ENCODE results near the gene IL9. TPM values are rescaled to one million over a fixed set of nuclear protein-coding genes. Genes with fewer than 3 reads are reported as not detected.

Gene IL9
- total and polyA plus RNA-seq, 11 donors, result not detected

- no peak for DNase-seq
- intact Hi-C loops (cut with DNase I), result loop anchor here in 6 of 10 donors (10.0 kb wide), 4 partner anchors 184 to 894 kb away; no protein-coding TSS in a partner anchor
- H3K27me3 ChIP-seq, result peaks cover 0 to 42% (median 4%) of the 10 kb centered on the region in 9 donors
- peak overlapping the region in 1 of 12 donors; percentile 14 for H3K27ac ChIP-seq
- ATAC-seq, result no peak
- H3K4me3 ChIP-seq, result no peak overlapping the region
- peaks cover 0 to 4% (median 0%) of the 10 kb centered on the region in 12 donors for H3K4me1 ChIP-seq
- TF ChIP-seq CTCF (IDR thresholded peaks at IDR 0.05) (no peak), POLR2A (IDR thresholded peaks at IDR 0.05) (no peak)
- H3K9me3 ChIP-seq, result no peaks in the 10 kb centered on the region
- H3K36me3 ChIP-seq, result no peaks in the 10 kb centered on the region
- 59 to 83% (median 69%) methylated on average over 2 to 4 of the region's 4 CpGs for WGBS, 4 donors
These were observed 14.4 kb downstream of the IL9 start for GRCh38 chr5:135881244-135881643.

GRCh38 chr5:135880801-135881200 is 14.8 kb downstream of the IL9 start:
- Histone ChIP-seq H3K4me1 (peaks cover 0 to 4% (median 0%) of the 10 kb centered on the region in 12 donors), H3K27me3 (peaks cover 0 to 42% (median 4%) of the 10 kb centered on the region in 9 donors), H3K27ac (peak overlapping the region in 1 of 12 donors; percentile 14), H3K4me3 (no peak overlapping the region), H3K36me3 (no peaks in the 10 kb centered on the region), H3K9me3 (no peaks in the 10 kb centered on the region)
- no peak for DNase-seq
- no peak for ATAC-seq
- TF ChIP-seq CTCF (IDR thresholded peaks at IDR 0.05) (no peak), POLR2A (IDR thresholded peaks at IDR 0.05) (no peak)
- 73 to 84% (median 78%) methylated on average over 7 of the region's 7 CpGs for WGBS, 4 donors
- intact Hi-C loops (cut with DNase I), result loop anchor here in 6 of 10 donors (10.0 kb wide), 4 partner anchors 184 to 894 kb away; no protein-coding TSS in a partner anchor

GRCh38 chr5:135880278-135880677 is 15.4 kb downstream of the IL9 start:
- ATAC-seq (no peak), DNase-seq (no peak)
- Histone ChIP-seq H3K4me3 (no peak overlapping the region), H3K36me3 (no peaks in the 10 kb centered on the region), H3K27me3 (peaks cover 0 to 42% (median 4%) of the 10 kb centered on the region in 9 donors), H3K9me3 (no peaks in the 10 kb centered on the region), H3K4me1 (peaks cover 0 to 4% (median 0%) of the 10 kb centered on the region in 12 donors), H3K27ac (no peak overlapping the region)
- WGBS, 4 donors, result 53 to 65% (median 56%) methylated on average over 3 of the region's 3 CpGs
- TF ChIP-seq POLR2A (IDR thresholded peaks at IDR 0.05), result no peak
- no peak for TF ChIP-seq CTCF (IDR thresholded peaks at IDR 0.05)
- intact Hi-C loops (cut with DNase I), result loop anchor here in 6 of 10 donors (10.0 kb wide), 4 partner anchors 185 to 895 kb away; no protein-coding TSS in a partner anchor

- peaks cover 0 to 4% (median 0%) of the 10 kb centered on the region in 12 donors for H3K4me1 ChIP-seq
- H3K9me3 ChIP-seq, result no peaks in the 10 kb centered on the region
- TF ChIP-seq POLR2A (IDR thresholded peaks at IDR 0.05) (no peak), CTCF (IDR thresholded peaks at IDR 0.05) (no peak)
- no peaks in the 10 kb centered on the region for H3K36me3 ChIP-seq
- 84 to 97% (median 90%) methylated on average over 3 of the region's 3 CpGs for WGBS, 4 donors
- H3K27ac ChIP-seq, result no peak overlapping the region
- no peak for ATAC-seq
- peaks cover 0 to 37% (median 4%) of the 10 kb centered on the region in 9 donors for H3K27me3 ChIP-seq
- no peak for DNase-seq
- intact Hi-C loops (cut with DNase I), result no loop called here
- H3K4me3 ChIP-seq, result no peak overlapping the region
These were observed 16.1 kb downstream of the IL9 start for GRCh38 chr5:135879591-135879990.
